ENCODE measurements around the gene SPPL2C. TPM values are rescaled to one million over a fixed set of nuclear protein-coding genes. Genes with fewer than 3 reads are reported as not detected.

The SPPL2C gene
- total and polyA plus RNA-seq, 2 of the 13 experiments (the other 11 are each of a cell fraction or from before 2014, with no cell fraction given), result not detected

DNA sequence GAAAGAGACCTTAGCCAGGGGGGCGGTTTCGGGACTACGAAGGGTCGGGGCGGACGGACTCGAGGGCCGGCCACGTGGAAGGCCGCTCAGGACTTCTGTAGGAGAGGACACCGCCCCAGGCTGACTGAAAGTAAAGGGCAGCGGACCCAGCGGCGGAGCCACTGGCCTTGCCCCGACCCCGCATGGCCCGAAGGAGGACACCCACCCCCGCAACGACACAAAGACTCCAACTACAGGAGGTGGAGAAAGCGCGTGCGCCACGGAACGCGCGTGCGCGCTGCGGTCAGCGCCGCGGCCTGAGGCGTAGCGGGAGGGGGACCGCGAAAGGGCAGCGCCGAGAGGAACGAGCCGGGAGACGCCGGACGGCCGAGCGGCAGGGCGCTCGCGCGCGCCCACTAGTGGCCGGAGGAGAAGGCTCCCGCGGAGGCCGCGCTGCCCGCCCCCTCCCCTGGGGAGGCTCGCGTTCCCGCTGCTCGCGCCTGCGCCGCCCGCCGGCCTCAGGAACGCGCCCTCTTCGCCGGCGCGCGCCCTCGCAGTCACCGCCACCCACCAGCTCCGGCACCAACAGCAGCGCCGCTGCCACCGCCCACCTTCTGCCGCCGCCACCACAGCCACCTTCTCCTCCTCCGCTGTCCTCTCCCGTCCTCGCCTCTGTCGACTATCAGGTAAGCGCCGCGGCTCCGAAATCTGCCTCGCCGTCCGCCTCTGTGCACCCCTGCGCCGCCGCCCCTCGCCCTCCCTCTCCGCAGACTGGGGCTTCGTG is 49.5 kb downstream of the SPPL2C start, which contains the start of gene MAPT (continued):
- TF ChIP-seq, protein P1, sequence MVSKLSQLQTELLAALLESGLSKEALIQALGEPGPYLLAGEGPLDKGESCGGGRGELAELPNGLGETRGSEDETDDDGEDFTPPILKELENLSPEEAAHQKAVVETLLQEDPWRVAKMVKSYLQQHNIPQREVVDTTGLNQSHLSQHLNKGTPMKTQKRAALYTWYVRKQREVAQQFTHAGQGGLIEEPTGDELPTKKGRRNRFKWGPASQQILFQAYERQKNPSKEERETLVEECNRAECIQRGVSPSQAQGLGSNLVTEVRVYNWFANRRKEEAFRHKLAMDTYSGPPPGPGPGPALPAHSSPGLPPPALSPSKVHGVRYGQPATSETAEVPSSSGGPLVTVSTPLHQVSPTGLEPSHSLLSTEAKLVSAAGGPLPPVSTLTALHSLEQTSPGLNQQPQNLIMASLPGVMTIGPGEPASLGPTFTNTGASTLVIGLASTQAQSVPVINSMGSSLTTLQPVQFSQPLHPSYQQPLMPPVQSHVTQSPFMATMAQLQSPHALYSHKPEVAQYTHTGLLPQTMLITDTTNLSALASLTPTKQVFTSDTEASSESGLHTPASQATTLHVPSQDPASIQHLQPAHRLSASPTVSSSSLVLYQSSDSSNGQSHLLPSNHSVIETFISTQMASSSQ (IDR thresholded peaks at IDR 0.05; ENCODE audit: low read depth), result no peak
- TF ChIP-seq, protein P1 (CRISPR knock-in tag; IDR thresholded peaks at IDR 0.05; ENCODE audit: borderline replicate concordance), result no peak
- TF ChIP-seq ETV5 (CRISPR knock-in tag; IDR thresholded peaks at IDR 0.05; ENCODE audit: borderline replicate concordance) (peak; percentile 28; the same call in 1 of the 2 replicates), EED (CRISPR knock-in tag; IDR thresholded peaks at IDR 0.05) (no peak), ZNF383 (CRISPR knock-in tag; IDR thresholded peaks at IDR 0.05; ENCODE audit: borderline replicate concordance) (no peak), SIX4 (CRISPR knock-in tag; IDR thresholded peaks at IDR 0.05) (no peak), ZNF382 (CRISPR knock-in tag; IDR thresholded peaks at IDR 0.05; ENCODE audit: borderline replicate concordance) (no peak), NFE2L2 (IDR thresholded peaks at IDR 0.05; ENCODE audit: low read length) (no peak), DNMT3B (CRISPR knock-in tag; conservative IDR thresholded peaks at IDR 0.05) (no peak), SNAPC2 (CRISPR knock-in tag; IDR thresholded peaks at IDR 0.05) (no peak), MBD4 (IDR thresholded peaks at IDR 0.05; ENCODE audit: borderline replicate concordance, low read length) (no peak), SRSF4 (IDR thresholded peaks at IDR 0.05; ENCODE audit: low read depth, low read length, poor library complexity, severe bottlenecking) (no peak), FOXC1 (CRISPR knock-in tag; IDR thresholded peaks at IDR 0.05; ENCODE audit: borderline replicate concordance) (no peak; the same call in 1 of the 2 replicates), POLR2AphosphoS5 (IDR thresholded peaks at IDR 0.05; ENCODE audit: low read depth, low read length) (peak; percentile 73), ZNF33B (CRISPR knock-in tag; IDR thresholded peaks at IDR 0.05) (no peak), XRCC5 (optimal IDR thresholded peaks at IDR 0.05; ENCODE audit: low read length) (peak; percentile 95)
- TF ChIP-seq, protein P2, sequence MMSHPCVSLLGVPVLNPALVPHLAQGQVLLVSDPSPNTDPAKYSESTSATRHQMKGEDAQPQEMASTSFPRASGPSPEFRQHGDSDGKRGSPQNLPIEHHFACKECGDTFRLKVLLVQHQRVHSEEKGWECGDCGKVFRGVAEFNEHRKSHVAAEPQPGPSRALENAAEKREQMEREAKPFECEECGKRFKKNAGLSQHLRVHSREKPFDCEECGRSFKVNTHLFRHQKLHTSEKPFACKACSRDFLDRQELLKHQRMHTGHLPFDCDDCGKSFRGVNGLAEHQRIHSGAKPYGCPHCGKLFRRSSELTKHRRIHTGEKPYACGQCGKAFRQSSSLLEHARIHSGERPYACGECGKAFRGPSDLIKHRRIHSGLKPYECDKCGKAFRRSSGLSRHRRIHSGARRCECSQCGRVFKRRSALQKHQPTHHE (CRISPR knock-in tag; IDR thresholded peaks at IDR 0.05; ENCODE audit: borderline replicate concordance), result 0 out of 2 replicates have a peak, but pooled peaks have one; percentile 16
- TF ChIP-seq, protein P3, sequence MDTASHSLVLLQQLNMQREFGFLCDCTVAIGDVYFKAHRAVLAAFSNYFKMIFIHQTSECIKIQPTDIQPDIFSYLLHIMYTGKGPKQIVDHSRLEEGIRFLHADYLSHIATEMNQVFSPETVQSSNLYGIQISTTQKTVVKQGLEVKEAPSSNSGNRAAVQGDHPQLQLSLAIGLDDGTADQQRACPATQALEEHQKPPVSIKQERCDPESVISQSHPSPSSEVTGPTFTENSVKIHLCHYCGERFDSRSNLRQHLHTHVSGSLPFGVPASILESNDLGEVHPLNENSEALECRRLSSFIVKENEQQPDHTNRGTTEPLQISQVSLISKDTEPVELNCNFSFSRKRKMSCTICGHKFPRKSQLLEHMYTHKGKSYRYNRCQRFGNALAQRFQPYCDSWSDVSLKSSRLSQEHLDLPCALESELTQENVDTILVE (CRISPR knock-in tag; IDR thresholded peaks at IDR 0.05), result peak; percentile 74; the same call in 1 of the 2 replicates
- TF ChIP-seq, protein P4, sequence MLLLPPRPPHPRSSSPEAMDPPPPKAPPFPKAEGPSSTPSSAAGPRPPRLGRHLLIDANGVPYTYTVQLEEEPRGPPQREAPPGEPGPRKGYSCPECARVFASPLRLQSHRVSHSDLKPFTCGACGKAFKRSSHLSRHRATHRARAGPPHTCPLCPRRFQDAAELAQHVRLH (CRISPR knock-in tag; IDR thresholded peaks at IDR 0.05; ENCODE audit: borderline replicate concordance, low read depth), result no peak
- TF ChIP-seq, protein P5, sequence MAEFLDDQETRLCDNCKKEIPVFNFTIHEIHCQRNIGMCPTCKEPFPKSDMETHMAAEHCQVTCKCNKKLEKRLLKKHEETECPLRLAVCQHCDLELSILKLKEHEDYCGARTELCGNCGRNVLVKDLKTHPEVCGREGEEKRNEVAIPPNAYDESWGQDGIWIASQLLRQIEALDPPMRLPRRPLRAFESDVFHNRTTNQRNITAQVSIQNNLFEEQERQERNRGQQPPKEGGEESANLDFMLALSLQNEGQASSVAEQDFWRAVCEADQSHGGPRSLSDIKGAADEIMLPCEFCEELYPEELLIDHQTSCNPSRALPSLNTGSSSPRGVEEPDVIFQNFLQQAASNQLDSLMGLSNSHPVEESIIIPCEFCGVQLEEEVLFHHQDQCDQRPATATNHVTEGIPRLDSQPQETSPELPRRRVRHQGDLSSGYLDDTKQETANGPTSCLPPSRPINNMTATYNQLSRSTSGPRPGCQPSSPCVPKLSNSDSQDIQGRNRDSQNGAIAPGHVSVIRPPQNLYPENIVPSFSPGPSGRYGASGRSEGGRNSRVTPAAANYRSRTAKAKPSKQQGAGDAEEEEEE (CRISPR knock-in tag; IDR thresholded peaks at IDR 0.05; ENCODE audit: borderline replicate concordance), result no peak

Data from HepG2 (cell line).